Naive thymus-derived CD4-positive, alpha-beta T cell (primary cell): ENCODE results near the gene TAB2. TPM values are rescaled to one million over a fixed set of nuclear protein-coding genes. Genes with fewer than 3 reads are reported as not detected.

Source experiments
- ATAC-seq: fragments of 150-1000 bp; cut with Tn5 transposase; 2 replicates; pipeline ENCODE4 v1.10.0; 2021; ENCODE audit warnings: mild to moderate bottlenecking, moderate library complexity
- CTCF ChIA-PET: fragments of 350-600 bp; sonication (Branson Sonifier 250); formaldehyde crosslinking; loops from one replicate; lab custom pipeline; 2021; ENCODE audit warnings: antibody characterized with exemption; lab: Charles Lee
- POLR2A ChIA-PET: fragments of 350-600 bp; sonication (Branson Sonifier 250); formaldehyde crosslinking; loops from one replicate; lab custom pipeline; 2021; ENCODE audit warnings: antibody characterized with exemption, inconsistent platforms; lab: Charles Lee
- DNase-seq, 9 donors: peaks; one replicate each; pipeline versions ENCODE4 v3.0.0 to v3.0.0-alpha.2; 2020 to 2022; ENCODE audit warnings: mixed read lengths in 1 of 9
- H3K27ac ChIP-seq: one replicate; pipeline ENCODE4 v1.7.0; 2013; ENCODE audit warnings: mild to moderate bottlenecking, low read depth, low read length, moderate library complexity
- H3K27me3 ChIP-seq, 2 donors: one replicate each; pipeline ENCODE4 v1.7.0; 2013; ENCODE audit warnings: low read length in 2 of 2, mild to moderate bottlenecking in 2 of 2, moderate library complexity in 2 of 2; ENCODE audit not compliant: control insufficient read depth in 2 of 2, insufficient read depth in 2 of 2
- H3K36me3 ChIP-seq, 3 experiments: 1 replicate in 2 of 3; 2 replicates in 1 of 3; pipeline ENCODE4 v1.7.0; 2013; ENCODE audit warnings: low read length in 3 of 3, mild to moderate bottlenecking in 3 of 3, moderate library complexity in 1 of 3; ENCODE audit not compliant: insufficient read depth in 3 of 3, control insufficient read depth in 2 of 3
- H3K4me1 ChIP-seq, 2 donors: one replicate each; pipeline ENCODE4 v1.7.0; 2013; ENCODE audit warnings: low read length in 2 of 2, mild to moderate bottlenecking in 2 of 2, moderate library complexity in 1 of 2; ENCODE audit not compliant: control insufficient read depth in 2 of 2, insufficient read depth in 2 of 2
- H3K4me3 ChIP-seq: 2 replicates; pipeline ENCODE4 v1.7.0; 2013; ENCODE audit warnings: mild to moderate bottlenecking, low read length
- H3K9me3 ChIP-seq, 3 experiments: 1 replicate in 2 of 3; 2 replicates in 1 of 3; pipeline ENCODE4 v1.7.0; 2013; ENCODE audit warnings: low read length in 3 of 3; ENCODE audit not compliant: control insufficient read depth in 2 of 3
- H3K27ac Mint-ChIP-seq, 9 donors: one replicate each; pipeline ENCODE4 v1.8.0; 2020 to 2022; ENCODE audit warnings: mixed read lengths in 9 of 9, mild to moderate bottlenecking in 8 of 9, moderate library complexity in 5 of 9, inconsistent platforms in 2 of 9
- H3K27me3 Mint-ChIP-seq, 5 donors: one replicate each; pipeline ENCODE4 v1.8.0; 2021 to 2022; ENCODE audit warnings: mixed read lengths in 5 of 5, mild to moderate bottlenecking in 1 of 5
- H3K36me3 Mint-ChIP-seq, 5 donors: one replicate each; pipeline ENCODE4 v1.8.0; 2020 to 2022; ENCODE audit warnings: mixed read lengths in 5 of 5, mild to moderate bottlenecking in 3 of 5, inconsistent platforms in 1 of 5
- H3K4me1 Mint-ChIP-seq, 7 donors: one replicate each; pipeline ENCODE4 v1.8.0; 2020 to 2022; ENCODE audit warnings: mixed read lengths in 7 of 7, mild to moderate bottlenecking in 3 of 7, inconsistent platforms in 1 of 7
- H3K4me3 Mint-ChIP-seq, 10 donors: one replicate each; pipeline ENCODE4 v1.8.0; 2020 to 2022; ENCODE audit warnings: mild to moderate bottlenecking in 10 of 10, mixed read lengths in 10 of 10, moderate library complexity in 6 of 10, inconsistent platforms in 2 of 10
- H3K9me3 Mint-ChIP-seq, 11 donors: one replicate each; pipeline ENCODE4 v1.8.0; 2020 to 2022; ENCODE audit warnings: mixed read lengths in 11 of 11, mild to moderate bottlenecking in 4 of 11, inconsistent platforms in 1 of 11, moderate library complexity in 1 of 11
- intact Hi-C, 2 donors: fragments of 100-400 bp; cut with micrococcal nuclease; formaldehyde crosslinking; loops; one replicate each; pipeline ENCODE4 v1.15.1; 2023
- polyA plus RNA-seq, 2 donors: library from polyadenylated mRNA; unstranded; fragments of 300-500 nt; fragmentation: Illumina TruSeq; gene quantifications; one replicate each; pipeline ENCODE4 v1.2.3, GENCODE V29; 2021
- total RNA-seq, 6 experiments: library from RNA in 5 of 6; stranded (reverse) in 5 of 6; gene quantifications; 1 replicate in 5 of 6; 2 replicates in 1 of 6; pipeline ENCODE4 v1.2.3 and lab custom pipeline; 2021 to 2026

TAB2 gene
- total and polyA plus RNA-seq, 7 experiments from 2014 or later = 15.7 to 234 (median 106) TPM

DNA sequence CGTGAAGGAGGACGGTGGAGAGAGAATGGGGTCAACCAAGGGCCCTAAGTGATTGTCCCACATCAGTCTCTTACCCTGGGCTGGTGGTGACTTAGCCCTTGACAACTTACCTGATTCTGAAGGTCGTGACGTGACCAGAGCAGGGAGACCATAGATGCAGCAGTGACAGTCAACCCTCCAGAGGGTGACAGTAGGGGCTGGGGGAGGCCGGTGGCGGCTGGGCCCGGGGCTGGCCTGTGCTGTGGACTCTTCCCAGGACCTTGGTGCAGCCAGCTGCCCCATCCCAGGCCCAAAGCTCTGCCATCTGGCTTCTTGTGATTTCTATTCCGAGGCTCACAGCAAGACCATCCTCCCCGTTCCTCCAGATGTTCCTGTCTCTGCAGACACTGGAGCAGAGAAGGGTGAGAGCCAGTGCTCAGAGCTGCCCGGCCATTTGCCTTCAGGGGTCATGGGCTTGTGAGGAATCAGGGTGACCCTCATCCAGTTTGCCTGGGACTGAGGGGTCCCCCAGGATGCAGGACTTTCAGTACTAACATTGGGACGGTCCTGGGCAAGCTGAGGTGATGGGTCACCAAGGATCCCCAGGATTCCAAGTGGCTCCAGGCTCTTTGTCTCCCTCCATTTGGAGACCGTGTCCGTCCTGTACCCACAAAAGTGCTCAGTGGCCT is 118.5 kb downstream of the TAB2 start:
- DNase-seq = peak in 1 of 9 donors; percentile 18
- H3K27ac Mint-ChIP-seq = no peak overlapping the region

DNA sequence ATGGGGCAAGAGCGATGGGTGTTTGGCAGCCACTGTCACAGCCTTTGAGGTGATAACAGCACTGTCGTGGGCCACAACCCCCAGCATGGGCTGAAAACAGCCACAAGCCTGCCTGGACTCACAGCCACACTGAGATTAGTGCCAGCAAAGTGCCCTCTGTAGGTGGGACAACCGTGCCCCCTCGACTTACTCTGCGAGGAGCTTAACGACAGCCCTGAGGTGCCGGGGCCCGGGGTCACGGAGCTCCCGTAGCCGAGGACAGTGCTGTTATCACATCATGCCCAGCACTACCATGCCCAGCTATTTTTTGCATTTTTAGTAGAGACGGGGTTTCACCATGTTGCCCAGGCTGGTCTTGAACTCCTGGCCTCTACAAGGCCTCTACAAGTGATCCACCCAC is 119.1 kb downstream of the TAB2 start:
- DNase-seq (no peak), ATAC-seq (no peak)
- Histone ChIP-seq H3K9me3 (no peaks in the 10 kb centered on the region), H3K27me3 (no peaks in the 10 kb centered on the region), H3K36me3 (no peaks in the 10 kb centered on the region), H3K27ac (no peak overlapping the region), H3K4me1 (no peaks in the 10 kb centered on the region), H3K4me3 (no peak overlapping the region)
- CTCF ChIA-PET = interaction anchor here (0.6 to 1.3 kb wide), 2 partner anchors 327 to 354 kb away, joined by 3 to 5 read pairs; no protein-coding TSS in a partner anchor
- Mint-ChIP-seq H3K9me3 (no peaks in the 10 kb centered on the region), H3K4me3 (no peak overlapping the region), H3K36me3 (peaks cover 0 to 4% (median 0%) of the 10 kb centered on the region in 5 donors), H3K4me1 (peaks cover 0 to 28% (median 5%) of the 10 kb centered on the region in 7 donors), H3K27me3 (no peaks in the 10 kb centered on the region), H3K27ac (peak overlapping the region in 1 of 9 donors; percentile 41)
- POLR2A ChIA-PET = no interaction called here
- intact Hi-C loops = loop anchor here in 1 of 2 donors (10.0 kb wide), 1 partner anchor 692 kb away; the partner anchor contains the start of gene UST

More for the DNA sequence above, 118.5 kb downstream of the TAB2 start:
- no peaks in the 10 kb centered on the region for H3K9me3 ChIP-seq
- H3K4me1 ChIP-seq = no peaks in the 10 kb centered on the region
- no peak overlapping the region for H3K4me3 Mint-ChIP-seq
- no peaks in the 10 kb centered on the region for H3K27me3 Mint-ChIP-seq
- no peaks in the 10 kb centered on the region for H3K9me3 Mint-ChIP-seq
- H3K27ac ChIP-seq = no peak overlapping the region
- no peaks in the 10 kb centered on the region for H3K27me3 ChIP-seq
- ChIA-PET CTCF (interaction anchor here (0.6 to 1.3 kb wide), 2 partner anchors 327 to 354 kb away, joined by 3 to 5 read pairs; no protein-coding TSS in a partner anchor), POLR2A (no interaction called here)
- peaks cover 0 to 4% (median 0%) of the 10 kb centered on the region in 5 donors for H3K36me3 Mint-ChIP-seq
- H3K36me3 ChIP-seq = no peaks in the 10 kb centered on the region
- no peak for ATAC-seq
- no peak overlapping the region for H3K4me3 ChIP-seq
- peaks cover 0 to 28% (median 5%) of the 10 kb centered on the region in 7 donors for H3K4me1 Mint-ChIP-seq
- intact Hi-C loops = loop anchor here in 1 of 2 donors (10.0 kb wide), 1 partner anchor 691 kb away; the partner anchor contains the start of gene UST

- Histone ChIP-seq H3K4me1 (no peaks in the 10 kb centered on the region), H3K36me3 (no peaks in the 10 kb centered on the region), H3K27me3 (no peaks in the 10 kb centered on the region), H3K9me3 (no peaks in the 10 kb centered on the region), H3K4me3 (no peak overlapping the region), H3K27ac (no peak overlapping the region)
- H3K9me3 Mint-ChIP-seq = no peaks in the 10 kb centered on the region
- ATAC-seq (no peak), DNase-seq (no peak)
- H3K36me3 Mint-ChIP-seq = peaks cover 0 to 4% (median 0%) of the 10 kb centered on the region in 5 donors
- POLR2A ChIA-PET = no interaction called here
- intact Hi-C loops = loop anchor here in 1 of 2 donors (10.0 kb wide), 1 partner anchor 692 kb away; the partner anchor contains the start of gene UST
- H3K4me1 Mint-ChIP-seq = peaks cover 0 to 23% (median 3%) of the 10 kb centered on the region in 7 donors
- H3K27ac Mint-ChIP-seq = peak overlapping the region in 1 of 9 donors; percentile 41
- H3K27me3 Mint-ChIP-seq = no peaks in the 10 kb centered on the region
- CTCF ChIA-PET = no interaction called here
- no peak overlapping the region for H3K4me3 Mint-ChIP-seq
These were observed 119.7 kb downstream of the TAB2 start for GRCh38 chr6:149437212-149437611.

DNA sequence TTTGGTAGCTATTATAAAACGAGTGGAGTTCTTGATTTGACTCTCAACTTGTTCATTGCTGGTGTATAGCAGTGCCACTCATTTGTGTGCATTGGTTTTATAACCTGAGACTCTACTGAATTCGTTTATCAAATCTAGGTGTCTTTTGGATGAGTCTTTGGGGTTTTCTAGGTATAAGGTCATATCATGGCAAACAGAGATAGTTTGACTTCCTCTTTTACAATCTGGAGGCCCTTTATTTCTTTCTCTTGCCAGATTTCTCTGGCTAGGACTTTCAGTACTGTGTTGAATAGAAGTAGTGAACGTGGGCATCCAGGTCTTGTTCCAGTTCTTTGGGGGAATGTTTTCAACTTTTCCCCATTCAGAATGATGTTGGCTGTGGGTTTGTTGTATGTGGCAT is 121.3 kb downstream of the TAB2 start:
- CTCF ChIA-PET = interaction anchor here (0.6 kb wide), 1 partner anchor 351 kb away, joined by 3 read pairs; no protein-coding TSS in a partner anchor
- no peak overlapping the region for H3K4me3 Mint-ChIP-seq
- H3K27ac Mint-ChIP-seq = no peak overlapping the region
- H3K27ac ChIP-seq = no peak overlapping the region
- intact Hi-C loops = loop anchor here in 1 of 2 donors (10.0 kb wide), 1 partner anchor 694 kb away; the partner anchor contains the start of gene UST
- peaks cover 0 to 21% (median 3%) of the 10 kb centered on the region in 7 donors for H3K4me1 Mint-ChIP-seq
- POLR2A ChIA-PET = interaction anchor here (0.7 kb wide), 1 partner anchor 47 kb away, joined by 3 read pairs; no protein-coding TSS in a partner anchor
- ATAC-seq (no peak), DNase-seq (no peak)
- H3K36me3 Mint-ChIP-seq = peaks cover 0 to 7% (median 0%) of the 10 kb centered on the region in 5 donors
- H3K36me3 ChIP-seq = no peaks in the 10 kb centered on the region
- no peak overlapping the region for H3K4me3 ChIP-seq
- H3K4me1 ChIP-seq = no peaks in the 10 kb centered on the region
- H3K27me3 ChIP-seq = no peaks in the 10 kb centered on the region
- no peaks in the 10 kb centered on the region for H3K9me3 ChIP-seq
- H3K9me3 Mint-ChIP-seq = no peaks in the 10 kb centered on the region
- no peaks in the 10 kb centered on the region for H3K27me3 Mint-ChIP-seq

DNA sequence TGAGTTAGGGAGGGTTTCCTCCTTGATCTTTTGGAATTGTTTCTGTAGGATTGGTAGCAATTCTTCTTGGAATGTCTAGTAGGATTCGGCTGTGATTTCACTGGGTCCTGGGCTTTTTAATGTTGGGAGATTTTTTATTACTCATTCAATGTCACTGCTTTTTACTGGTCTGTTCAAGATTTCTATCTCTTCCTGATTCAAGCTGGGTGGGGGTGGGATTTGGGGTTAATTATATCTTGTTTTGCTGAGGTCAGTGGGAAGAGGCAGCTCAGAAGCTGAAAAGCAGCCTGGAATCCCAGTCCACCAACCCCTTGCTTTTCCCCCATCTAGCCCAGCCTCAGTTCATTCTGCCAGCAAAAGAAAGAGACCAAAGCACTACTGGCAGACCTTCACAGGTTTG is 122.1 kb downstream of the TAB2 start:
- no peak overlapping the region for H3K27ac ChIP-seq
- H3K4me3 ChIP-seq = no peak overlapping the region
- ATAC-seq = no peak
- H3K9me3 Mint-ChIP-seq = peaks cover 0 to 2% (median 0%) of the 10 kb centered on the region in 11 donors
- POLR2A ChIA-PET = no interaction called here
- H3K4me3 Mint-ChIP-seq = no peak overlapping the region
- intact Hi-C loops = loop anchor here in 1 of 2 donors (10.0 kb wide), 1 partner anchor 695 kb away; the partner anchor contains the start of gene UST
- H3K27ac Mint-ChIP-seq = no peak overlapping the region
- no peaks in the 10 kb centered on the region for H3K27me3 ChIP-seq
- CTCF ChIA-PET = no interaction called here
- H3K9me3 ChIP-seq = no peaks in the 10 kb centered on the region
- H3K4me1 Mint-ChIP-seq = peaks cover 0 to 23% (median 3%) of the 10 kb centered on the region in 7 donors
- H3K36me3 ChIP-seq = no peaks in the 10 kb centered on the region
- no peaks in the 10 kb centered on the region for H3K27me3 Mint-ChIP-seq
- peaks cover 0 to 12% (median 0%) of the 10 kb centered on the region in 5 donors for H3K36me3 Mint-ChIP-seq
- no peaks in the 10 kb centered on the region for H3K4me1 ChIP-seq
- no peak for DNase-seq

GRCh38 chr6:149440735-149441671 is 123.5 kb downstream of the TAB2 start:
- H3K36me3 ChIP-seq = no peaks in the 10 kb centered on the region
- Mint-ChIP-seq H3K4me1 (peaks cover 0 to 25% (median 3%) of the 10 kb centered on the region in 7 donors), H3K27ac (no peak overlapping the region), H3K27me3 (no peaks in the 10 kb centered on the region), H3K4me3 (no peak overlapping the region), H3K36me3 (peaks cover 0 to 15% (median 0%) of the 10 kb centered on the region in 5 donors), H3K9me3 (peaks cover 0 to 3% (median 0%) of the 10 kb centered on the region in 11 donors)
- no peak overlapping the region for H3K27ac ChIP-seq
- no peaks in the 10 kb centered on the region for H3K27me3 ChIP-seq
- no peaks in the 10 kb centered on the region for H3K9me3 ChIP-seq
- DNase-seq = no peak
- POLR2A ChIA-PET = no interaction called here
- ATAC-seq = no peak
- H3K4me3 ChIP-seq = no peak overlapping the region
- CTCF ChIA-PET = interaction anchor here (0.6 to 2.2 kb wide), 3 partner anchors 9 to 78 kb away, joined by 3 to 7 read pairs (median 3); no protein-coding TSS in a partner anchor
- intact Hi-C loops = no loop called here
- no peaks in the 10 kb centered on the region for H3K4me1 ChIP-seq
